Mucosa of stomach (tissue), 1 donor: ENCODE measurements around the gene LGR6.

ENCODE experiments used
- H3K27me3 ChIP-seq: one replicate; pipeline ENCODE4 v1.7.0; 2013; ENCODE audit warnings: mild to moderate bottlenecking, low read length; ENCODE audit not compliant: control insufficient read depth, insufficient read depth
- H3K36me3 ChIP-seq: one replicate; pipeline ENCODE4 v1.7.0; 2013; ENCODE audit warnings: low read length; ENCODE audit not compliant: control insufficient read depth, insufficient read depth
- H3K4me1 ChIP-seq: one replicate; pipeline ENCODE4 v1.7.0; 2013; ENCODE audit warnings: mild to moderate bottlenecking, low read length; ENCODE audit not compliant: control insufficient read depth, insufficient read depth
- H3K4me3 ChIP-seq: one replicate; pipeline ENCODE4 v1.7.0; 2013; ENCODE audit warnings: low read length
- H3K9ac ChIP-seq: one replicate; pipeline ENCODE4 v1.7.0; 2013; ENCODE audit warnings: mild to moderate bottlenecking, low read length, moderate library complexity
- H3K9me3 ChIP-seq: one replicate; pipeline ENCODE4 v1.7.0; 2013; ENCODE audit warnings: mild to moderate bottlenecking, low read length, moderate library complexity; ENCODE audit not compliant: control insufficient read depth
- donor health status: Pancreatic carcinoma.

The LGR6 gene

GRCh38 chr1:202278751-202279150, 85.2 kb downstream of the LGR6 start:
- Histone ChIP-seq H3K4me1 (no peaks in the 10 kb centered on the region), H3K27me3 (no peaks in the 10 kb centered on the region), H3K36me3 (no peaks in the 10 kb centered on the region), H3K4me3 (no peak overlapping the region), H3K9ac (no peak overlapping the region), H3K9me3 (no peaks in the 10 kb centered on the region)

- Histone ChIP-seq H3K4me1 (no peaks in the 10 kb centered on the region), H3K27me3 (no peaks in the 10 kb centered on the region)
Measured at GRCh38 chr1:202279806-202280205, 86.2 kb downstream of the LGR6 start.

GRCh38 chr1:202280595-202280994, 87.0 kb downstream of the LGR6 start:
- H3K9ac ChIP-seq: no peak overlapping the region
- no peaks in the 10 kb centered on the region for H3K9me3 ChIP-seq
- H3K4me3 ChIP-seq: no peak overlapping the region
- H3K27me3 ChIP-seq: no peaks in the 10 kb centered on the region
- H3K4me1 ChIP-seq: no peaks in the 10 kb centered on the region
- no peaks in the 10 kb centered on the region for H3K36me3 ChIP-seq

More at GRCh38 chr1:202279806-202280205, 86.2 kb downstream of the LGR6 start:
- no peaks in the 10 kb centered on the region for H3K36me3 ChIP-seq
- H3K9ac ChIP-seq: no peak overlapping the region
- H3K9me3 ChIP-seq: no peaks in the 10 kb centered on the region
- no peak overlapping the region for H3K4me3 ChIP-seq

- H3K4me1 ChIP-seq: no peaks in the 10 kb centered on the region
- H3K9me3 ChIP-seq: no peaks in the 10 kb centered on the region
- H3K36me3 ChIP-seq: no peaks in the 10 kb centered on the region
- no peaks in the 10 kb centered on the region for H3K27me3 ChIP-seq
- H3K9ac ChIP-seq: no peak overlapping the region
- H3K4me3 ChIP-seq: no peak overlapping the region
Measured at GRCh38 chr1:202281316-202282024, 87.9 kb downstream of the LGR6 start.

GRCh38 chr1:202282025-202282371, 88.4 kb downstream of the LGR6 start:
- Histone ChIP-seq H3K4me1 (no peaks in the 10 kb centered on the region), H3K9me3 (no peaks in the 10 kb centered on the region), H3K27me3 (no peaks in the 10 kb centered on the region), H3K36me3 (no peaks in the 10 kb centered on the region), H3K9ac (no peak overlapping the region), H3K4me3 (no peak overlapping the region)

- H3K27me3 ChIP-seq: no peaks in the 10 kb centered on the region
- no peaks in the 10 kb centered on the region for H3K4me1 ChIP-seq
- H3K9me3 ChIP-seq: no peaks in the 10 kb centered on the region
- no peak overlapping the region for H3K9ac ChIP-seq
- H3K36me3 ChIP-seq: no peaks in the 10 kb centered on the region
- H3K4me3 ChIP-seq: no peak overlapping the region
Measured at GRCh38 chr1:202282596-202283283, 89.1 kb downstream of the LGR6 start.

GRCh38 chr1:202283379-202283844, 89.8 kb downstream of the LGR6 start:
- Histone ChIP-seq H3K9me3 (no peaks in the 10 kb centered on the region), H3K27me3 (no peaks in the 10 kb centered on the region), H3K36me3 (no peaks in the 10 kb centered on the region), H3K9ac (no peak overlapping the region), H3K4me3 (no peak overlapping the region), H3K4me1 (no peaks in the 10 kb centered on the region)

- H3K9me3 ChIP-seq: no peaks in the 10 kb centered on the region
- no peaks in the 10 kb centered on the region for H3K27me3 ChIP-seq
- H3K9ac ChIP-seq: no peak overlapping the region
- H3K4me1 ChIP-seq: no peaks in the 10 kb centered on the region
- H3K36me3 ChIP-seq: no peaks in the 10 kb centered on the region
- no peak overlapping the region for H3K4me3 ChIP-seq
Measured at GRCh38 chr1:202283991-202284390, 90.4 kb downstream of the LGR6 start.

GRCh38 chr1:202285908-202286307, 92.3 kb downstream of the LGR6 start:
- H3K27me3 ChIP-seq: no peaks in the 10 kb centered on the region
- no peak overlapping the region for H3K9ac ChIP-seq
- no peaks in the 10 kb centered on the region for H3K9me3 ChIP-seq
- no peak overlapping the region for H3K4me3 ChIP-seq
- H3K36me3 ChIP-seq: no peaks in the 10 kb centered on the region
- no peaks in the 10 kb centered on the region for H3K4me1 ChIP-seq

- Histone ChIP-seq H3K36me3 (no peaks in the 10 kb centered on the region), H3K27me3 (no peaks in the 10 kb centered on the region), H3K4me3 (no peak overlapping the region), H3K4me1 (no peaks in the 10 kb centered on the region), H3K9ac (no peak overlapping the region), H3K9me3 (no peaks in the 10 kb centered on the region)
Measured at GRCh38 chr1:202286622-202287097, 93.1 kb downstream of the LGR6 start.

GRCh38 chr1:202287196-202287595, 93.6 kb downstream of the LGR6 start:
- Histone ChIP-seq H3K4me1 (no peaks in the 10 kb centered on the region), H3K9ac (no peak overlapping the region), H3K27me3 (no peaks in the 10 kb centered on the region), H3K36me3 (no peaks in the 10 kb centered on the region), H3K9me3 (no peaks in the 10 kb centered on the region), H3K4me3 (no peak overlapping the region)

- Histone ChIP-seq H3K27me3 (no peaks in the 10 kb centered on the region), H3K4me3 (no peak overlapping the region), H3K9ac (no peak overlapping the region), H3K9me3 (no peaks in the 10 kb centered on the region), H3K4me1 (no peaks in the 10 kb centered on the region), H3K36me3 (no peaks in the 10 kb centered on the region)
Measured at GRCh38 chr1:202288177-202288576, 94.6 kb downstream of the LGR6 start.
